Measurements from ENCODE around the gene SLC23A2.

- TF ChIP-seq LEF1 (IDR thresholded peaks at IDR 0.05; ENCODE audit: borderline replicate concordance) (no peak), SUZ12 (IDR thresholded peaks at IDR 0.05) (no peak), PKNOX1 (IDR thresholded peaks at IDR 0.05) (no peak)
Observed at GRCh38 chr20:4946585-4946984, 54.7 kb downstream of the SLC23A2 start.
